GM06990 (cell line): ENCODE results near the gene UROS.

ENCODE experiments used
- DNase-seq: peaks from one replicate; pipeline ENCODE4 v3.0.0-alpha.2; 2011; ENCODE audit not compliant: insufficient read length; ENCODE audit errors: extremely low read depth
- H3K27me3 ChIP-seq: replicated peaks from 2 replicates; pipeline ENCODE4 v1.6.0; 2011; ENCODE audit warnings: low read length; ENCODE audit not compliant: control insufficient read depth, insufficient read depth
- H3K36me3 ChIP-seq: 2 replicates; pipeline ENCODE4 v1.5.1; 2011; ENCODE audit warnings: low read length; ENCODE audit not compliant: control insufficient read depth, insufficient read depth
- H3K4me3 ChIP-seq: replicated peaks from 2 replicates; pipeline ENCODE4 v1.5.1; 2011; ENCODE audit warnings: low read depth, mild to moderate bottlenecking, control low read depth, low read length
- TF ChIP-seq, protein P1 (sequence below): IDR thresholded peaks from 2 replicates; pipeline ENCODE4 v1.5.1; 2011; ENCODE audit warnings: low read length, control low read depth, mild to moderate bottlenecking, inconsistent platforms; ENCODE audit not compliant: insufficient read depth, poor library complexity, severe bottlenecking

UROS gene

DNA sequence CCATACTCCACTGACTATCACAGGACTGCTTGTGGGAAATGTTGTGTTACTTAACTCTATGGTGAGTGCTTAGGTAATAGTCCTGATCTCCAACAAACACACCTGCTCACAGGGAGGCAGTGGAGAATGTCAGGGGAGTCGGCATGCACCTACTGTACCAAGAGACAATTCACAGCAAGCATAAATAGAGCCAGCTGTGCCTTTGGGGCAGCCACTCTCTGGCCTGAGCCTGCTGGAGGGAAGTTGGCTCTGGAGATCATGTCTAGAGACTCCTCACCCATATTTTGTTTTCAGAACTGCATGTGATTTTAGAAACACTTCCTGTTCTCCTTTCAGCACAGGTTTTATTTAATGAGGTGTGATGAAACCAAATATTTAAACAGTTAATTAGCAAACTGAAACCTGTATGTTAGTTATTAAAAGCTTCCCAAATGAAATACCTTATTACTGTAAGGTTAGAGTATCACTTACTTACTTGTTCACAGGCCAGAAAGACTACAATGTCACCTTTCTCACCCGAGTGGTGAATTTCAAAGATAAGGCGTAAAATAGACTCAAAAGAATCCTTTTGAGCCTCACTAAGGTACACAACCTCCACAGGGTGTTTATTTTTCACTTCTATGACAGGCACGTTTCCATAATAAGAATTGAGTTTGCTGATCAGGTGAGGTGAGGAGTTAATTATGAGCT is 36.2 kb upstream of the UROS start:
- TF ChIP-seq, protein P1, sequence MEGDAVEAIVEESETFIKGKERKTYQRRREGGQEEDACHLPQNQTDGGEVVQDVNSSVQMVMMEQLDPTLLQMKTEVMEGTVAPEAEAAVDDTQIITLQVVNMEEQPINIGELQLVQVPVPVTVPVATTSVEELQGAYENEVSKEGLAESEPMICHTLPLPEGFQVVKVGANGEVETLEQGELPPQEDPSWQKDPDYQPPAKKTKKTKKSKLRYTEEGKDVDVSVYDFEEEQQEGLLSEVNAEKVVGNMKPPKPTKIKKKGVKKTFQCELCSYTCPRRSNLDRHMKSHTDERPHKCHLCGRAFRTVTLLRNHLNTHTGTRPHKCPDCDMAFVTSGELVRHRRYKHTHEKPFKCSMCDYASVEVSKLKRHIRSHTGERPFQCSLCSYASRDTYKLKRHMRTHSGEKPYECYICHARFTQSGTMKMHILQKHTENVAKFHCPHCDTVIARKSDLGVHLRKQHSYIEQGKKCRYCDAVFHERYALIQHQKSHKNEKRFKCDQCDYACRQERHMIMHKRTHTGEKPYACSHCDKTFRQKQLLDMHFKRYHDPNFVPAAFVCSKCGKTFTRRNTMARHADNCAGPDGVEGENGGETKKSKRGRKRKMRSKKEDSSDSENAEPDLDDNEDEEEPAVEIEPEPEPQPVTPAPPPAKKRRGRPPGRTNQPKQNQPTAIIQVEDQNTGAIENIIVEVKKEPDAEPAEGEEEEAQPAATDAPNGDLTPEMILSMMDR: no peak
- Histone ChIP-seq H3K36me3 (peaks cover 3% of the 10 kb centered on the region), H3K4me3 (no peak overlapping the region), H3K27me3 (no peaks in the 10 kb centered on the region)
- no peak for DNase-seq

DNA sequence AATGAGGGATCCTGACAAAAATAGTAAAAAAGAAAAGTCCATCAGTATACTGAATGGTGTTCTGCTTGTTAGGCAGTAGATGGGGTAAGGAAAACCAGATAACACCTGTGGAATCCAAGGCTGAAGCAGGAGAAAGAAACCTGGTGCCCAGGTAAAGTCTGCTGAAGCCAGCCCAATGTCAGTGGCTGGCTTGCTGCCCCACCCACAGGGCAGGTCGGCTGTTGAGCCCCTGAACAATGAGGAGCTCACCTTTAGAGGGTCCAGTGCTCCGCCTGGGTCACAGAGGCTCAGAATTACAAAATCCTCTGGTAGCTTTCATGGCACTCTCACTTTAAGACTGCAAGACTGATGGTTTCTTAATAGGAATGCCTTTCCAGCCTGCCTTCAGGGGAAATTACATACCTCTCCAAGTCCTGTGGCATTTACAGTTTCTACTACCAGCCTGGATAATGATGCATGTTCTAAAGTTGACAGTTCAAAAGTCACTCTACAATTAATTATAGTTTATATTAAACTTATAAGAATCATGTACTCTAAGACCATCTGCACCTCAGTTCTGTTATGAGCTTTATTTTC is 34.2 kb upstream of the UROS start:
- Histone ChIP-seq H3K4me3 (no peak overlapping the region), H3K27me3 (no peaks in the 10 kb centered on the region), H3K36me3 (peaks cover 3% of the 10 kb centered on the region)
- no peak for DNase-seq
- TF ChIP-seq, protein P1: no peak

DNA sequence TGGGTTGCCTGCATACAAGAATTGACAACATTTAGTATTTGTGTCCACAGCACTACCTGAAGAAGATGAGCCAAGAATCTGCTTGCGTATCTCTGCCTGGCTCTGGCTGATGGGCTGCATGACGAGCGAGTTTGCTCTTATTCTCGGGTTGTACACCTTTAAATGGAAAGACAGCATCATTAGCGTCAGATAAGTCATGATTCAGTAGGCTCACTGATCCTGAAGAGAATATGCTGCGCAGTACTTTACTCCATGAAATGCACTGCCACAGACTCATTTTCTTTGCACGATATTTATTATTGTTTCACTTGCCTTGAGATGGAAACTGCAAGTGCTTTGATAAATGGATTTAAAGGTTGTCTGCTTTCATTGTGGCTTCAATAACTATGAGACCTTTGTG is 29.4 kb upstream of the UROS start:
- no peak for DNase-seq
- Histone ChIP-seq H3K27me3 (no peaks in the 10 kb centered on the region), H3K36me3 (peaks cover 3% of the 10 kb centered on the region), H3K4me3 (no peak overlapping the region)
- TF ChIP-seq, protein P1: no peak

DNA sequence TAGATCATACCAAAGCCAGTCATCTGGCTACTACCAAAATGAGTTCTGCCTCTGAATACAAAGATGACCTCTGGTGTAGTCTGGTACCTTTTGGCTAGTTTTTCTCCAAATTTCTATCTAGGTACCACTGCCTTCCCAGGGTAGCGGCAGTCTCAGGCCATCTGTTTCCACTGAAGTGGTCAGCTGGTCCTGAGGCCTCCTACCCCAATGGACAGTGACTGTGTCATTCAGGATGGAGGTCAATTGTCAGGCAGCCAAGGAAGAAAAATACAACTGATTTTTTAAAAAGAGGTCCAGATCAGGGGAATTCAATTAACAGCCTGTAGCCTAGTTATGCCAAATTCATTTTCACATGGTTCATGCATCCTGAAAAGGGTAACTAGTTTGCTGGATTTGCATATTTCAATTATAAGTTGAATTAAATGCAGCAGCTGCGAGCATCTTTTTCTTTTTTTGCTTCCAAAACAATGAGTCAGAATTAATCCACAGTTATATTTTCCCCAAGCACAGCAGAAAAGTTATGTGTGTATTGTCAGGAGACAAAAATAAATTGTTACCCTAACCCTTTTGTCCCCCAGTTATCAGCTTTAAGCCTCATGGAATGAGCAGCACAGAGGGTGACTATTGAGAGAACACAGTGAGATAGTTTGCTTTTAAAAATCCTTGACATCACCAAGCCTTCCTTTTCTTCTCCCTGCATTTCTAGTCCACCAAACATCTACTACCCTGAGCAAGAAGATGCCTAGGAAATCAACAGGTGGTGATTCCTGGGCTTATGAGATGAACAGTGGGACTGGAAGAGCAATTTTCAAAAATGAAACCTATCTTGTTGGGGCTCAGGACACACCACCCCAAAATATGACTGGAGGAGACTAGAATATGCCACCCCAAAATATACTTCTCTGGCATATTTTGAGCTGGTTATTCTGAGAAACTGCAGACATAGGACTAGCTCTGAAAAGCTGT is 28.0 kb upstream of the UROS start:
- TF ChIP-seq, protein P1: no peak
- Histone ChIP-seq H3K36me3 (peaks cover 1% of the 10 kb centered on the region), H3K4me3 (no peak overlapping the region), H3K27me3 (no peaks in the 10 kb centered on the region)
- DNase-seq: no peak

DNA sequence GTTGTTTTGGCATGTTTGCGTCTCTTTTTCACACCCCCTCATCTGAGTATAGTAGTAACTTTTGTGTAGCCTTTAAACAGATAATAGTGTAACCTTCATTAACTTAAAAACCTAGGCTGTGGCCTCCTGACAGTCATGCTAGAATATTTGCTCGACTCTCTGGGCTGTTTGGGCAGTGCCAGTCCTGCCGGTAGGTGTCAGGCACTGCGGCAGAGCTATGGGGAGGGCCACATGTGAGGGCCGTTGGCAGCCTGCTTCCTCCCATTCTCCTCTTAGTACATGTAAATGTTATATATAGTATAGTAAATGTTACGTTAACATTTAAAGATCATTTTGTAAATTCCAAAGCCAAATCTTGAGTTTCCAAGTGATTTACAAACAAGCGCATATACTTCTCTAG is 26.4 kb upstream of the UROS start:
- Histone ChIP-seq H3K27me3 (no peaks in the 10 kb centered on the region), H3K36me3 (peaks cover 1% of the 10 kb centered on the region)
- no peak for DNase-seq

More for the DNA sequence above, 26.4 kb upstream of the UROS start:
- TF ChIP-seq, protein P1: no peak
- H3K4me3 ChIP-seq: no peak overlapping the region
